Activated naive CD4-positive, alpha-beta T cell treated with anti-CD3 and anti-CD28 coated beads for 36 hours (primary cell): ENCODE data around the gene CDK11B. TPM values are rescaled to one million over a fixed set of nuclear protein-coding genes. Genes with fewer than 3 reads are reported as not detected.
"Not testable (repeated sequence)": the region's sequence is repeated elsewhere in the genome, so short reads cannot be mapped to it uniquely, and the experiment has no call there.

Experiments
- CTCF ChIA-PET: fragments of 350-600 bp; sonication (Branson Sonifier 250); formaldehyde crosslinking; loops from one replicate; lab custom pipeline; 2021; ENCODE audit warnings: antibody characterized with exemption; lab: Charles Lee
- DNase-seq: peaks from one replicate; pipeline ENCODE4 v3.0.0-alpha.2; 2020
- H3K27ac Mint-ChIP-seq: one replicate; pipeline ENCODE4 v1.8.0; 2021; ENCODE audit warnings: mild to moderate bottlenecking, mixed read lengths
- H3K27me3 Mint-ChIP-seq: one replicate; pipeline ENCODE4 v1.8.0; 2021; ENCODE audit warnings: low read depth, mixed read lengths
- H3K36me3 Mint-ChIP-seq: one replicate; pipeline ENCODE4 v1.8.0; 2021; ENCODE audit warnings: low read depth, mixed read lengths
- H3K4me1 Mint-ChIP-seq: one replicate; pipeline ENCODE4 v1.8.0; 2021; ENCODE audit warnings: low read depth, mixed read lengths
- H3K4me3 Mint-ChIP-seq: one replicate; pipeline ENCODE4 v1.8.0; 2021; ENCODE audit warnings: mild to moderate bottlenecking, moderate library complexity, mixed read lengths
- H3K9me3 Mint-ChIP-seq: one replicate; pipeline ENCODE4 v1.8.0; 2021; ENCODE audit warnings: mixed read lengths
- intact Hi-C: fragments of 100-400 bp; cut with micrococcal nuclease; formaldehyde crosslinking; loops from one replicate; pipeline ENCODE4 v1.15.1; 2023
- total RNA-seq, 2 experiments: library from RNA; stranded (reverse); gene quantifications; one replicate each; pipeline ENCODE4 v1.2.3, GENCODE V29; 2021

CDK11B gene
- total RNA-seq, 2 experiments from 2014 or later = 33.7 to 34.4 TPM

- H3K4me1 Mint-ChIP-seq = peaks cover 23% of the 10 kb centered on the region
- CTCF ChIA-PET = interaction anchor here (1.1 to 1.3 kb wide), 2 partner anchors 13 to 65 kb away, joined by 3 to 9 read pairs; no protein-coding TSS in a partner anchor
- H3K27me3 Mint-ChIP-seq = no peaks in the 10 kb centered on the region
- peaks cover 2% of the 10 kb centered on the region for H3K36me3 Mint-ChIP-seq
- intact Hi-C loops = no loop called here
- no peaks in the 10 kb centered on the region for H3K9me3 Mint-ChIP-seq
- DNase-seq = peak; percentile 65
- H3K4me3 Mint-ChIP-seq = peak overlapping the region; percentile 82
- H3K27ac Mint-ChIP-seq = peak overlapping the region; percentile 92
These were observed 20.0 kb upstream of the CDK11B start for GRCh38 chr1:1678581-1679380.

GRCh38 chr1:1677718-1678580, 19.1 kb upstream of the CDK11B start:
- CTCF ChIA-PET = interaction anchor here (0.6 to 1.3 kb wide), 3 partner anchors 12 to 217 kb away, joined by 3 to 9 read pairs (median 3); no protein-coding TSS in a partner anchor
- H3K27me3 Mint-ChIP-seq = no peaks in the 10 kb centered on the region
- peak; percentile 62 for DNase-seq
- peaks cover 2% of the 10 kb centered on the region for H3K36me3 Mint-ChIP-seq
- peak overlapping the region; percentile 82 for H3K4me3 Mint-ChIP-seq
- H3K4me1 Mint-ChIP-seq = peaks cover 22% of the 10 kb centered on the region
- no peaks in the 10 kb centered on the region for H3K9me3 Mint-ChIP-seq
- H3K27ac Mint-ChIP-seq = peak overlapping the region; percentile 92
- intact Hi-C loops = no loop called here

DNA sequence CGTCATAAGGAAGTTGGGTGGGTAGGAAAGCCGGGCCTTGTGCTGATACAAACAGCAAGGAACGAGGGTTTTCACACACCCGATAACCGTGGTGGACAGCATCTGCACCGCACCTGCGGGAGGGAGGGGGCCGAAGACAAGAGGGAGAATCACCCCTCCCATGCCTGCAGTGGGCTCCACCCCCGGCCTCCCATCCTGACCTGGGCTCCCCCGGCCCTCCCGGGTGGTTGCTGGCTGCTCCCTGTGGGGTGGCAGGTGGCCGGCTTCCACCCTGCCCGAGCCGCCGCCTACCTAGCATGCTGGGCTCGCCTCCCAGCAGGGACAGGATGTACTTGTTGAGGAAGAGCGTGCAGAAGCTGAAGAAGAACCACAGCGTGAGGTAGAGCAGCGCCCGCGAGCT, 17.3 kb upstream of the CDK11B start:
- intact Hi-C loops, H3K4me3 Mint-ChIP-seq, H3K9me3 Mint-ChIP-seq, H3K27ac Mint-ChIP-seq, H3K27me3 Mint-ChIP-seq, CTCF ChIA-PET, H3K36me3 Mint-ChIP-seq, DNase-seq: not testable (repeated sequence)
- peaks cover 22% of the 10 kb centered on the region for H3K4me1 Mint-ChIP-seq

DNA sequence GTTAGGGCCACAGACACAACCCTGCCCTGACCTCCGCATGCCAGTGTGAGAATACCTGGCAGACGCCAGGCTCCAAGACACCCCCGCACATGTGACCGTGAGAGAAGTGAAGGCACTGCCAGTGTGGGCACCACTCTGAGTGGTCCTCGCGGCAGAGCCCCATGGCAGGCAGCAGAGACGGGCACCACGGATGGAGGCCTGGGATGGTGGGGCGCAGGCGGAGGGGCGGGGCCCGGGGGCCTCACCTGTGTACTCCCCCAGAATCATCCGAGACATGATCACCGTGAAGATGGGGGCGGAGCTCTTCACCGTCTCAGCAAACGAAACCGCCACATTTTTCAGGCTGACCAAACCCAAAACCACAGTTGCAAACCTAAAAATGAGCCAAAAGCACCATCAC, 16.4 kb upstream of the CDK11B start:
- H3K36me3 Mint-ChIP-seq, H3K27ac Mint-ChIP-seq, H3K27me3 Mint-ChIP-seq, intact Hi-C loops, H3K9me3 Mint-ChIP-seq, CTCF ChIA-PET, H3K4me3 Mint-ChIP-seq, DNase-seq: not testable (repeated sequence)
- H3K4me1 Mint-ChIP-seq = peaks cover 22% of the 10 kb centered on the region

GRCh38 chr1:1674806-1675205, 16.0 kb upstream of the CDK11B start:
- H3K27ac Mint-ChIP-seq, H3K27me3 Mint-ChIP-seq, CTCF ChIA-PET, DNase-seq, H3K36me3 Mint-ChIP-seq, intact Hi-C loops, H3K4me3 Mint-ChIP-seq, H3K9me3 Mint-ChIP-seq: not testable (repeated sequence)
- H3K4me1 Mint-ChIP-seq = peaks cover 22% of the 10 kb centered on the region

DNA sequence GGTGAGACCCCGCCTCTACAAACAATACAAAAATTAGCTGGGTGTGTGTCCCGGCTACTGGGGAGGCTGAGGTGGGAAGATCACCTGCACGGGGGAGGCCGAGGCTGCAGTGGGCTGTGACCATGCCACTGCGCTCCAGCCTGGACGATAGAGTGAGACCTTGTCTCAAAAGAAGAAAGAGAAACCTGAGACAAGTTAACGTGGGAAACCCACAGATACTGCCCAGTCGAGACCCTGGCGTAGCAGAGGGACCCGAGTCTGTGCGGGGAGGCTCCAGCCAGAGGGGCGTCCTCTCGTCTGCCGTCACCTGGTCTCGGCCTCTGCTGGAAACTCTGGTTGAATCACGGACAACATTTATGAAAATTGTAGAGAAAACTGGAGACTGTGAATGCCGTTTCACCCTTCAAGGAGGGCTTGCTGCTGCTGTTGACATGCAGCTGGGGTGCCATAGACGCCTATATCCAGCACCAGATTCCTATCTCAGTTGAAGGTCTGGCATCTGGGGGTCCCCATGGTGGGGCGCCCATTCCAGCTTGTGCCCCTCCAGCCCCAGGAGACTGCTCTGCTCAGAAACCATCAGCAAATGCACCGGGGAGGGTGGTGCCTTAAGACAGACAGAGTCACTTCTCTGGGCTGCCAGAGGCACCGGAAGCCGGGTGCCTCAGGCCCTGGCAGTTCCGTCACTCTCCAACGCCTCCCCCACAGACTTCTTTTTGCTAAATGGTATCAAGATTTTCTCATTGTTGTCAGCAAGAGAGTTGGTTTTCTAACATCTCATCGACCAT, 13.6 kb upstream of the CDK11B start:
- H3K27ac Mint-ChIP-seq = no peak overlapping the region
- no peaks in the 10 kb centered on the region for H3K9me3 Mint-ChIP-seq
- H3K4me1 Mint-ChIP-seq = peaks cover 2% of the 10 kb centered on the region
- CTCF ChIA-PET = no interaction called here
- intact Hi-C loops = no loop called here
- no peak for DNase-seq
- H3K27me3 Mint-ChIP-seq = no peaks in the 10 kb centered on the region
- H3K36me3 Mint-ChIP-seq = peaks cover 4% of the 10 kb centered on the region
- H3K4me3 Mint-ChIP-seq = no peak overlapping the region

- CTCF ChIA-PET = no interaction called here
- peaks cover 5% of the 10 kb centered on the region for H3K36me3 Mint-ChIP-seq
- no peak for DNase-seq
- no peaks in the 10 kb centered on the region for H3K4me1 Mint-ChIP-seq
- H3K27me3 Mint-ChIP-seq = no peaks in the 10 kb centered on the region
- H3K4me3 Mint-ChIP-seq = no peak overlapping the region
- no peaks in the 10 kb centered on the region for H3K9me3 Mint-ChIP-seq
- intact Hi-C loops = no loop called here
- no peak overlapping the region for H3K27ac Mint-ChIP-seq
These were observed 12.7 kb upstream of the CDK11B start for GRCh38 chr1:1671365-1672119.

DNA sequence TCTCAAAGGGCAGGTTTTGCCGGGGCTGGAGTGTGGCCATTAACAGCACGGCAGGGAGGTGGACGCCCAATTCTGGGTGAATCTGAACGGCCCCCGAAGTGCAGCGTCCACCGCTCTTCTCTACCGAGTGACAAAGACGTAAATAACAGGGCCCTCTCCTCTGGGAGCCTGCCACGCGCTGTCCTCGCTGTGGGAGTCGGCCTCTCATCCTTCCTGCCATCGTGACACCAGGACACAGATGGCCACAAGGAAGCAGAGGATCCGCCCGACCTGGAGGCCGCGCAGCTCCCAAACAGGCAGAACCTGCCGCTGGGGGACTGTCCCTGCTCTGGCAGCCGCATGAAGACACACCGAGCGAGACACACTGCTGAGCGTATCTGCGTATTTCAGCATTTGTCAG, 12.1 kb upstream of the CDK11B start:
- Mint-ChIP-seq H3K4me3 (no peak overlapping the region), H3K4me1 (no peaks in the 10 kb centered on the region), H3K36me3 (peaks cover 5% of the 10 kb centered on the region), H3K27me3 (no peaks in the 10 kb centered on the region), H3K9me3 (no peaks in the 10 kb centered on the region), H3K27ac (no peak overlapping the region)
- intact Hi-C loops = no loop called here
- no peak for DNase-seq
- CTCF ChIA-PET = no interaction called here

DNA sequence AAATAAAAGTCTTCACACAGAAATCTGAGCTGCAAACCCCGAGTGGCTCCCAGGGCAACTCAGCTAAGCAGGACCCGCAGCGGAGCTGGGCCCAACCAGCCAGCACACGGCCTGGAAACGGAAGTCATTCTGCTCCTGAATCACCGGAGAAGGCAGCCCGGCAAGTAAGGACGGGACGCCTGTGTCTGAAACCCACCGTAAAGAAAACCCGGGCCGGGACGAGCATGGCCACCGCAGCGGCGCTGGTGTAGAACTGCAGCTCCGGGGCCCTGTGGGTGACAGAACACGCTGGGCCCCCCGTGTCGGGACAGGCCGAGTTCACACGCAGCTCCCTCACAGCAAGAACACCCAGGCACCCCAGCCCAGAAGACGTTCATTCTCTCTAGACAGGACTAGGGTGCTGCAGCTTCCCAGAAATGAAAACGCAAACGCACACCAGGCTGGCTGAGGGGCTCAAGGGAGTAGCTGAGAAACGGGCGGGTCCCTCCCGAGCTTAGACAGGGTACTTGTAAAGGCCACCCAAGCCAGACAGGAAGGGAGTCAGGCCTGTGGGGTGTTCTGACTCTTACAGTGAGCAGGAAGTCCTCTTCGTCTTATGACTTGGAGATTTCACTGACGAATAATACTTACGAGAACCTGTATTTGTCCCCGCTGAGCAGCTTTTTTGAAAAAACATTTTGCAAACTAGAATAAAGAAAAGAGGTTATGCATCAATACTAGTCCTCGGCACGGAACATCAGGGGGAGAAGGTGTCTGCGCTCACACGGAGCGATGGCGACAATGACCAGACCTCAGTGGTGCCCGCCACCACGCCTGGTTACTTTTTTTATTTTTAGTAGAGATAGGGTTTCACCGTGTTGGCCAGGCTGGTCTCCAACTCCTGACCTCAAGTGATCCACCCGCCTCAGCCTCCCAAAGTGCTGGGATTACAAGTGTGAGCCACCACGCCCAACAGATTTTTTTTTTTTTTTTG, 10.9 kb upstream of the CDK11B start:
- Mint-ChIP-seq H3K4me3 (no peak overlapping the region), H3K4me1 (no peaks in the 10 kb centered on the region), H3K36me3 (peaks cover 5% of the 10 kb centered on the region), H3K9me3 (no peaks in the 10 kb centered on the region), H3K27ac (no peak overlapping the region), H3K27me3 (no peaks in the 10 kb centered on the region)
- CTCF ChIA-PET = interaction anchor here (0.7 kb wide), 1 partner anchor 622 kb away, joined by 3 read pairs; no protein-coding TSS in a partner anchor
- intact Hi-C loops = no loop called here
- DNase-seq = no peak

DNA sequence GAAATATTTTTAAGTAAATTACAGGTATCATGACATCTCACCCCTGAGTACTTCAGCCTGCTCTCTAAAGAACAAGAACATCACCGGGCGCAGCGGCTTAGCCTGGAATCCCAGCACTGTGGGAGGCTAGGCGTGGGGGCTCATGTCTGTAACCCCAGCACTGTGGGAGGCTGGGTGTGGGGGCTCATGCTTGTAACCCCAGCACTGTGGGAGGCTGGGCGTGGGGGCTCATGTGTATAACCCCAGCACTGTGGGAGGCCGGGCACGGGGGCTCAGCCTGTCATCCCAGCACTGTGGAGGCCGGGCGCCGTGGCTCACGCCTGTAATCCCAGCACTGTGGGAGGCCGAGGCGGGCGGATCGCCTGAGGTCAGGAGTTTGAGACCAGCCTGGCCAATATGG, 7.7 kb upstream of the CDK11B start:
- no peaks in the 10 kb centered on the region for H3K27me3 Mint-ChIP-seq
- H3K4me3 Mint-ChIP-seq = no peak overlapping the region
- H3K4me1 Mint-ChIP-seq = peaks cover 3% of the 10 kb centered on the region
- no peak for DNase-seq
- CTCF ChIA-PET = interaction anchor here (1.7 kb wide), 1 partner anchor 12 kb away, joined by 9 read pairs; no protein-coding TSS in a partner anchor
- H3K36me3 Mint-ChIP-seq = peaks cover 3% of the 10 kb centered on the region
- H3K9me3 Mint-ChIP-seq = no peaks in the 10 kb centered on the region
- H3K27ac Mint-ChIP-seq = no peak overlapping the region
- intact Hi-C loops = no loop called here
